IgD-negative memory B cell (primary cell): ENCODE data around the gene STX10. TPM values are rescaled to one million over a fixed set of nuclear protein-coding genes. Genes with fewer than 3 reads are reported as not detected.
A peak's percentile ranks its signal among the peaks of the same experiment; 100 is the strongest.
"Not testable (repeated sequence)": the region's sequence is repeated elsewhere in the genome, so short reads cannot be mapped to it uniquely, and the experiment has no call there.

Experiments used
- H3K27ac Mint-ChIP-seq, 3 donors: one replicate each; pipeline ENCODE4 v1.8.0; 2020 to 2022; ENCODE audit warnings: mild to moderate bottlenecking in 3 of 3, mixed read lengths in 3 of 3, moderate library complexity in 1 of 3
- H3K27me3 Mint-ChIP-seq: one replicate; pipeline ENCODE4 v1.8.0; 2021; ENCODE audit warnings: mixed read lengths
- H3K36me3 Mint-ChIP-seq: one replicate; pipeline ENCODE4 v1.8.0; 2020; ENCODE audit warnings: mild to moderate bottlenecking, mixed read lengths
- H3K4me1 Mint-ChIP-seq, 3 donors: one replicate each; pipeline ENCODE4 v1.8.0; 2020 to 2022; ENCODE audit warnings: mixed read lengths in 3 of 3, mild to moderate bottlenecking in 1 of 3
- H3K4me3 Mint-ChIP-seq, 4 donors: one replicate each; pipeline ENCODE4 v1.8.0; 2020 to 2022; ENCODE audit warnings: mild to moderate bottlenecking in 4 of 4, mixed read lengths in 4 of 4, moderate library complexity in 3 of 4
- H3K9me3 Mint-ChIP-seq, 3 donors: one replicate each; pipeline ENCODE4 v1.8.0; 2020 to 2021; ENCODE audit warnings: mixed read lengths in 3 of 3, mild to moderate bottlenecking in 1 of 3
- polyA plus RNA-seq: library from polyadenylated mRNA; unstranded; fragments of 300-500 nt; fragmentation: Illumina TruSeq; gene quantifications from one replicate; pipeline ENCODE4 v1.2.3, GENCODE V29; 2021

Gene STX10
- polyA plus RNA-seq, 1 donor from 2014 or later: 52.8 TPM

DNA sequence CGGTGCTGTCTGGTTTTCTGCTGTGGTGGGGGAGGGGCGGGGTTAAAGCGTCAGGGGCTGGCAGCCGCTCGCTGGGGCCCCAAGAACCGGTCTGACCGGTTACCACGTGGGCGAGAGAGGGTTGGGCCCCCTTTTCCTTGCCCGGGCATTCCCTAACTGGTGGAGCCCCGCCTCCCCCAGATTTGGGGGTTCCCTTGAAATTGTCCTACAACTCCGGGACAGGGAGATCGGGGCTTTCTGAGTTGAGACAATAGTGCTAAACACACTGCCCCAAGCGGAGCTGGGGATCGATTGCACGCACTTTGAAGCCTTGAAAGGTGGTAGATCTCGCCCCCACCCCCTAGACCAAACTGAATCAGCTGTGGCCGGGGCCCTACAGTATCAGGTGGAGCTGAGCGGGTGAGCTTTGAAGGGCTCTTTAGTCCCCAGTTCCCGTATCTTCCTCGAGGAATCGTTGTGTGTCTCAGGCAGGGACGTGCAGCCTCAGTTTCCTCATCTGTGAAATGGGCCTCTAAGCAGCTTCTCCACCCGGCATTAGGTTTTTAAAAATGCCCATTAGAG lies 4.8 kb upstream of the STX10 start:
- Mint-ChIP-seq H3K27me3 (no peaks in the 10 kb centered on the region), H3K4me1 (peaks cover 28 to 31% (median 29%) of the 10 kb centered on the region in 3 donors), H3K9me3 (peaks cover 0 to 7% (median 0%) of the 10 kb centered on the region in 3 donors), H3K36me3 (peaks cover 11% of the 10 kb centered on the region), H3K27ac (peak overlapping the region; percentile 99 to 100 (median 99)), H3K4me3 (peak overlapping the region; percentile 95 to 99 (median 98))

DNA sequence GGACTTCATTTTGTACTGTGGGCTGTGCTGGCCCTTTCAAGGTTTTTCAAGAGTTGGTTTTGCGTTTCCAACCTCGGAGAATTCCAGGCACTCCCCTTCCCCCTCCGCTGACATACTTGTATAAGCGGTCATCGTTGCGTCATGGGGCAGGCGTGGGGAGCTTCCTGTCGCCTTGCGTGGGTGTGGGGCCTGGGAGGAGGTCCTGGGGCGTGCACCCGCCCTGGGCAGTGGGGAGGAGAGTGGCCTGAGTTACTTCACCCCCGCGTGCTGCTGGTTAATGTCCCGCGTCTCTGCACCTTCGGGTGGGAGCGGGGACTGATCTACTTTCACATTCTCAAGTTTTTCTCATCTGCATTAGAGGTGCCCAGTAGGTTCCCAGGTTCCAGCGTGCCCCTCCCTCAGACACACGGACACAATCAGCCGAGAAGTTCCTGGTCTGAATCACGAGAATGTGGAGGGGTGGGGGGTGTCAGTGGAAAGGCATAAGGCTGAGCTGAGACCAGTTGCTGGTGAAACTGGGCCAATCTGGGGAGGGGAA lies 4.1 kb upstream of the STX10 start:
- Mint-ChIP-seq H3K27me3 (no peaks in the 10 kb centered on the region), H3K4me3 (peak overlapping the region; percentile 95 to 99 (median 98)), H3K4me1 (peaks cover 26 to 31% (median 30%) of the 10 kb centered on the region in 3 donors), H3K36me3 (peaks cover 10% of the 10 kb centered on the region), H3K9me3 (peaks cover 0 to 7% (median 0%) of the 10 kb centered on the region in 3 donors), H3K27ac (peak overlapping the region; percentile 99 to 100 (median 99))

- Mint-ChIP-seq H3K36me3 (peaks cover 10% of the 10 kb centered on the region), H3K4me1 (peaks cover 28 to 36% (median 31%) of the 10 kb centered on the region in 3 donors), H3K9me3 (peaks cover 0 to 7% (median 0%) of the 10 kb centered on the region in 3 donors), H3K4me3 (peak overlapping the region; percentile 95 to 99 (median 98)), H3K27me3 (no peaks in the 10 kb centered on the region), H3K27ac (peak overlapping the region; percentile 99 to 100 (median 99))
Observed at GRCh38 chr19:13153569-13154240, 3.5 kb upstream of the STX10 start.

GRCh38 chr19:13152974-13153568 lies 2.9 kb upstream of the STX10 start:
- Mint-ChIP-seq H3K4me1 (peaks cover 26 to 35% (median 27%) of the 10 kb centered on the region in 3 donors), H3K4me3 (peak overlapping the region; percentile 95 to 99 (median 98)), H3K9me3 (peaks cover 0 to 7% (median 0%) of the 10 kb centered on the region in 3 donors), H3K27me3 (no peaks in the 10 kb centered on the region), H3K27ac (peak overlapping the region; percentile 99 to 100 (median 99)), H3K36me3 (peaks cover 10% of the 10 kb centered on the region)

DNA sequence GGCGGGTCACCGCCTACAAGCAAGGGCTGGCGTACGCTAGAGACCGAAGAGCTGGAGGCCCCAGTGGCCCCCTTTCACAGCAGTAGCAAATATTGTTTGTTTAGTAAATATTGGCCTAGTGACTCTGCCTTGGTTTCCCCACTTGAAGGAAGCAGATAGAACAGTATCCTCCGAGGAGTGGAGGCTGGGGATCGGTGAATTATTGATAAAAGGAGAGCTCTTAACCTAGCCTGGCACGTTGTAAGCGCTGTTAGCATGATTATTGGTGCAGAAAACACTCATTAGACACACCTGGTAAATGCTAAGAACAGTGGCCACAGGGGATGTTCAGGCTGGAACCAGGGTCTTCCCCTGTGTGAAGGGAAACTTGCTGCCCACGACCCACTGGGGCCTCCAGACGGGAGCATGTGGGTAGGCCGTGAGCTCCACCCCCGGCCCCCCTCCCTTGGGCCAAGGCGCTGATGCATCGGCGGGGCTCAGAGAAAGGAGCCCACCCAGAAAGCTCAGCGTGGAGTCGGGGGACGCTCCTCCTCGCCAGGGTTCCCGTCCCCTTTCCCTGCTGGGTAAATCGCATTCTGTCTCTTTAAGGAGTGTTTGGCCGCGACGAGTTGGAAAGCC lies 2.3 kb upstream of the STX10 start:
- Mint-ChIP-seq H3K4me3 (peak overlapping the region; percentile 95 to 99 (median 98)), H3K9me3 (peaks cover 0 to 7% (median 0%) of the 10 kb centered on the region in 3 donors), H3K27ac (peak overlapping the region; percentile 99 to 100 (median 99)), H3K27me3 (no peaks in the 10 kb centered on the region), H3K4me1 (peaks cover 21 to 30% (median 22%) of the 10 kb centered on the region in 3 donors), H3K36me3 (peaks cover 11% of the 10 kb centered on the region)

- Mint-ChIP-seq H3K36me3 (peaks cover 11% of the 10 kb centered on the region), H3K27me3 (no peaks in the 10 kb centered on the region), H3K4me3 (peak overlapping the region; percentile 95 to 99 (median 98)), H3K27ac (peak overlapping the region; percentile 99 to 100 (median 99)), H3K4me1 (peaks cover 15 to 26% (median 17%) of the 10 kb centered on the region in 3 donors), H3K9me3 (peaks cover 0 to 7% (median 0%) of the 10 kb centered on the region in 3 donors)
Observed at GRCh38 chr19:13151605-13152355, 1.6 kb upstream of the STX10 start.

- H3K36me3 Mint-ChIP-seq: peaks cover 11% of the 10 kb centered on the region
- H3K4me3 Mint-ChIP-seq: peak overlapping the region; percentile 95 to 99 (median 98)
- peak overlapping the region; percentile 99 to 100 (median 99) for H3K27ac Mint-ChIP-seq
- no peaks in the 10 kb centered on the region for H3K27me3 Mint-ChIP-seq
- H3K9me3 Mint-ChIP-seq: peaks cover 0 to 7% (median 0%) of the 10 kb centered on the region in 3 donors
- H3K4me1 Mint-ChIP-seq: peaks cover 8 to 19% (median 10%) of the 10 kb centered on the region in 3 donors
Observed at GRCh38 chr19:13150931-13151604, 893 bp upstream of the STX10 start.

- peaks cover 8 to 16% (median 10%) of the 10 kb centered on the region in 3 donors for H3K4me1 Mint-ChIP-seq
- peaks cover 0 to 6% (median 0%) of the 10 kb centered on the region in 3 donors for H3K9me3 Mint-ChIP-seq
- peak overlapping the region in 2 of 3 donors; percentile 99 to 100 for H3K27ac Mint-ChIP-seq
- no peaks in the 10 kb centered on the region for H3K27me3 Mint-ChIP-seq
- H3K36me3 Mint-ChIP-seq: peaks cover 8% of the 10 kb centered on the region
- peak overlapping the region; percentile 95 to 99 (median 98) for H3K4me3 Mint-ChIP-seq
Observed at GRCh38 chr19:13149628-13150186, 468 bp downstream of the STX10 start.

DNA sequence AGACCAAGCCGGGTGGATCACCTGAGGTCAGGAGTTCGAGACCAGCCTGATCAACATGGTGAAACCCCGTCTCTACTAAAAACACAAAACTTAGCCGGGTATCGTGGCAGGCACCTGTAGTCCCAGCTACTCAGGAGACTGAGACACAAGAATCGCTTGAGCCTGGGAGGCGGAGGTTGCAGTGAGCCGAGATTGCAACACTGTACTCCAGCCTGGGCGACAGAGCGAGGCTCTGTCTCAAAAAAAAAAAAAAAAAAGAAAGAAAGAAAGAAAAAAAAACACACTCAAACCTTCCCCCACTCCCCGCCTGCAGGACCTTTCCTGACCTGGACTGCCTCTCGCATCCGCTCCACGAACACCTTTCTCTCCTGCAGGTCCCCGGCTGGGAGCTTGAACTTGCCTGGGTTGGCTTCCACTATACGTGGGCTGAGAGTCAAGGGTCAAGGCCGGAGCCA lies 975 bp downstream of the STX10 start:
- Mint-ChIP-seq H3K4me3 (peak overlapping the region; percentile 93 to 98 (median 96)), H3K4me1 (peaks cover 8 to 16% (median 10%) of the 10 kb centered on the region in 3 donors), H3K27ac (peak overlapping the region in 2 of 3 donors; percentile 31 to 99)
- not testable (repeated sequence) for H3K36me3 Mint-ChIP-seq, H3K27me3 Mint-ChIP-seq, H3K9me3 Mint-ChIP-seq

DNA sequence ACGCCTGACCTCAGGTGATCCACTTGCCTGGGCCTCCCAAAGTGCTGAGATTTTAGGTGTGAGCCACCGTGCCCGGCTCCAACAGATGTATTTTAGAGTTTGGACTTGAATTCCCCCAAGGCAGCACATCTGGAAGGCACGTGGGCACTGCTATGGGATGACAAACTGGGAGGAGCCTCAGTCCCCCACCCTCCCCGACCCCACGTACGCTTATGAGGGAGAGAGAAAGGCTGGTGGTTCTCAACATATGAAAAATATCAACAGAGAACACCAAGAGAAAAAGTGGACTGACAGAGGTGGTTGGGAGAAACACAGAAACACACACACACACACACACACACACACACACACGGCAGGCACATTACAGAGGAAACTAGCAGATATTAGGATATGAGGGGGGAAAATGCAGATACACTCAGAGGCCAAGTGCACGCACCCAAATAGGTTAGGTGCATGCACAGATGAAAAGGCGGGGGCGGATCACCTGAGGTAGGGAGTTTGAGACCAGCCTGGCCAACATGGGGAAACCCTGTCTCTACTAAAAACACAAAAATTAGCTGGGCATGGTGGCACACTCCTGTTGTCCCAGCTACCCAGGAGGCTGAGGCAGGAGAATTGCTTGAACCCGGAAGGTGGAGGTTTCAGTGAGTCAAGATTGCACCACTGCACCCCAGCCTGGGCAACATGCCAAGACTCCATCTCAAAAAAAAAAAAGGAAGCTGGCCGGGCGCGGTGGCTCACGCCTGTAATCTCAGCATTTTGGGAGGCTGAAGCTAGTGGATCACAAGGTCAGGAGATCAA lies 3.2 kb downstream of the STX10 start:
- no peaks in the 10 kb centered on the region for H3K9me3 Mint-ChIP-seq
- H3K36me3 Mint-ChIP-seq: peaks cover 3% of the 10 kb centered on the region
- H3K27ac Mint-ChIP-seq: no peak overlapping the region
- H3K27me3 Mint-ChIP-seq: no peaks in the 10 kb centered on the region
- peak overlapping the region in 2 of 4 donors; percentile 26 to 32 for H3K4me3 Mint-ChIP-seq
- H3K4me1 Mint-ChIP-seq: peaks cover 8 to 16% (median 11%) of the 10 kb centered on the region in 3 donors

- Mint-ChIP-seq H3K4me3 (no peak overlapping the region), H3K27me3 (no peaks in the 10 kb centered on the region), H3K27ac (no peak overlapping the region), H3K36me3 (no peaks in the 10 kb centered on the region), H3K4me1 (peaks cover 0 to 1% (median 0%) of the 10 kb centered on the region in 3 donors), H3K9me3 (no peaks in the 10 kb centered on the region)
Observed at GRCh38 chr19:13139633-13140311, 10.4 kb downstream of the STX10 start.

DNA sequence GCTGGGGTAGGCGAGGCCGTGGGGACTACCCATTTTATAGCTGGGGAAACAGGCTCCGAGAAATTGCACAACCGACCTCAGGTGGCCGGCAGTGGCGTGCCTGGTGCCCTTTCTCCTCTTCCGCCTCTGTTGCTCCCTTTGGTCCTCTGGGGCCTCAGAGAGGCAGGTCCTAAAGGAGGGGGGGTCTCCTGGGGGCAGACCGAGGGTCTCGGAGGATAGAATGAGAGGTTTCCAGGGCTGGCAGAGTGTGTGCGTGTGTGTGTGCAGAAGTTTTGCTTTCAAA lies 11.3 kb downstream of the STX10 start:
- Mint-ChIP-seq H3K9me3 (no peaks in the 10 kb centered on the region), H3K36me3 (no peaks in the 10 kb centered on the region), H3K4me1 (peaks cover 0 to 1% (median 0%) of the 10 kb centered on the region in 3 donors), H3K27me3 (no peaks in the 10 kb centered on the region), H3K27ac (no peak overlapping the region), H3K4me3 (no peak overlapping the region)
